ENCODE results near the gene COQ2. TPM values are rescaled to one million over a fixed set of nuclear protein-coding genes. Genes with fewer than 3 reads are reported as not detected.

Gene COQ2
- total RNA-seq, 4 donors from 2014 or later = 3.2 to 22.6 (median 9.5) TPM

GRCh38 chr4:83262682-83263081 is 21.9 kb downstream of the COQ2 start:
- intact Hi-C loops (cut with DNase I; ENCODE audit: low total_unique reads) = no loop called here
- no peaks in the 10 kb centered on the region for H3K36me3 ChIP-seq
- TF ChIP-seq, protein P1, sequence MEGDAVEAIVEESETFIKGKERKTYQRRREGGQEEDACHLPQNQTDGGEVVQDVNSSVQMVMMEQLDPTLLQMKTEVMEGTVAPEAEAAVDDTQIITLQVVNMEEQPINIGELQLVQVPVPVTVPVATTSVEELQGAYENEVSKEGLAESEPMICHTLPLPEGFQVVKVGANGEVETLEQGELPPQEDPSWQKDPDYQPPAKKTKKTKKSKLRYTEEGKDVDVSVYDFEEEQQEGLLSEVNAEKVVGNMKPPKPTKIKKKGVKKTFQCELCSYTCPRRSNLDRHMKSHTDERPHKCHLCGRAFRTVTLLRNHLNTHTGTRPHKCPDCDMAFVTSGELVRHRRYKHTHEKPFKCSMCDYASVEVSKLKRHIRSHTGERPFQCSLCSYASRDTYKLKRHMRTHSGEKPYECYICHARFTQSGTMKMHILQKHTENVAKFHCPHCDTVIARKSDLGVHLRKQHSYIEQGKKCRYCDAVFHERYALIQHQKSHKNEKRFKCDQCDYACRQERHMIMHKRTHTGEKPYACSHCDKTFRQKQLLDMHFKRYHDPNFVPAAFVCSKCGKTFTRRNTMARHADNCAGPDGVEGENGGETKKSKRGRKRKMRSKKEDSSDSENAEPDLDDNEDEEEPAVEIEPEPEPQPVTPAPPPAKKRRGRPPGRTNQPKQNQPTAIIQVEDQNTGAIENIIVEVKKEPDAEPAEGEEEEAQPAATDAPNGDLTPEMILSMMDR (IDR thresholded peaks at IDR 0.05) = no peak
- TF ChIP-seq POLR2A (IDR thresholded peaks at IDR 0.05) = no peak
- H3K27ac ChIP-seq = no peak overlapping the region
- no peak overlapping the region for H3K4me3 ChIP-seq
- H3K4me1 ChIP-seq = peaks cover 0 to 6% of the 10 kb centered on the region in 2 donors
- no peak for DNase-seq
- no peaks in the 10 kb centered on the region for H3K27me3 ChIP-seq
- no peaks in the 10 kb centered on the region for H3K9me3 ChIP-seq

DNA sequence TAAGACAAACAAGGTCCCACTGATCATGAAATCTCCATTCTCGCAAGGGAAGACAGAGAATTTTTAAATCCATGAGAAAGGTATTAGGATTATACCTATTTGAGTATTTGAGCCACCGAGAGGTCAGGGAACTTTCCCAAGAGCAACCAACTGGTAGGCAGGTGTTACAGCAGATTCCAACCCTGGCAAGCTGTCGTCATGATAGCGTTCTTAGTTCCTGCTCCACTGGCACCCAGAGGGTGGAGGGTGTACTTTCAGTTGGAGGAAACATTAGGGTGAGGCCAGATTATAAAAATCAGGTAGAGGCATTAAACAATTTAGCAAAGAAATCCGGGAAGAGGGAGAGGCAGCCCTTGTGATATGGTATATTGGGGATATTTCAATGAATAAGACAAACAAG is 23.3 kb downstream of the COQ2 start:
- H3K9me3 ChIP-seq = no peaks in the 10 kb centered on the region
- TF ChIP-seq POLR2A (IDR thresholded peaks at IDR 0.05) = no peak
- TF ChIP-seq, protein P1 (IDR thresholded peaks at IDR 0.05) = no peak
- peaks cover 0 to 6% of the 10 kb centered on the region in 2 donors for H3K4me1 ChIP-seq
- intact Hi-C loops (cut with DNase I; ENCODE audit: low total_unique reads) = no loop called here
- no peaks in the 10 kb centered on the region for H3K36me3 ChIP-seq
- H3K27ac ChIP-seq = no peak overlapping the region
- no peak for DNase-seq
- no peak overlapping the region for H3K4me3 ChIP-seq
- no peaks in the 10 kb centered on the region for H3K27me3 ChIP-seq

DNA sequence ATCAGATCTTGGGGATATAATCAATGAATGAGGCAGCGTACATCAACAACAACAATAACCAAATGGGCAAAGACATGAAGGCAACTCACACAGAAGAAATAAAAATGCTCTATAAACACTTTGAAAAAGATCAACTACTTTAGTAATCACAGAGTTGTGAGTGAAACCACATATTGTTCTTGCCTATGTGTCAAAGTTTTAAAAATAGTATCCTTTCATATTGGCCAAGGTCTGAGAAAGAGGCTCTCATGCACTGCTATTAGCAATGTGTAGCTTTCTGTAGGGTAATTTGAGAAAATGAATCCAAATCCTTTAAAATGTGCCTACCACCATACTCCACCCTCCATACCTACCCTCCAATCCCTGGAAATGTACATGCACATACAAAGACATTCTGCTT is 25.0 kb downstream of the COQ2 start:
- TF ChIP-seq POLR2A (IDR thresholded peaks at IDR 0.05) = no peak
- TF ChIP-seq, protein P1 (IDR thresholded peaks at IDR 0.05) = no peak
- H3K27ac ChIP-seq = peak overlapping the region in 1 of 2 donors; percentile 85
- H3K4me3 ChIP-seq = no peak overlapping the region
- no peaks in the 10 kb centered on the region for H3K27me3 ChIP-seq
- H3K9me3 ChIP-seq = no peaks in the 10 kb centered on the region
- DNase-seq = no peak
- H3K4me1 ChIP-seq = peaks cover 0 to 6% of the 10 kb centered on the region in 2 donors
- no peaks in the 10 kb centered on the region for H3K36me3 ChIP-seq
- intact Hi-C loops (cut with DNase I; ENCODE audit: low total_unique reads) = no loop called here

DNA sequence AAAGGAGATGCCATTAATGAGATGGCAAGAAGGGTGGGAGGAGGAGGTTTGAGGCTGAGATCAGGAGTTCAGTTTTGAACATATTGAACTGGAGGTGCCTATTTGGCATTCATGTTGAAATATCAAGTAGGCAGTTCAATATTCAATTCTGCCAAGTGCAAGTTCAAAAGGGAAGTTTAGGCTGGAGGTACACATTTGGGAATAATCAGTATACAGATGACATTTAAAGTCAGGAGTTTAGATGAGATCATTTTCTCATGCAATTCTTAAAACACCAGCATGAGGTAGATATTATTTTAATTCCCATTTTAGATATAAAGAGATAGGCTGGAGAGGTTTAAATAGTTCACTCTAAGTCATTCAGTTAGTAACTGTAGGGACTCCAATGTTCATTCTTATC is 26.1 kb downstream of the COQ2 start:
- Histone ChIP-seq H3K4me1 (peaks cover 0 to 6% of the 10 kb centered on the region in 2 donors), H3K9me3 (no peaks in the 10 kb centered on the region), H3K27me3 (no peaks in the 10 kb centered on the region), H3K27ac (peak overlapping the region; percentile 64 to 85), H3K36me3 (no peaks in the 10 kb centered on the region), H3K4me3 (no peak overlapping the region)
- no peak for DNase-seq
- intact Hi-C loops (cut with DNase I; ENCODE audit: low total_unique reads) = no loop called here
- TF ChIP-seq, protein P1 (IDR thresholded peaks at IDR 0.05) = no peak
- no peak for TF ChIP-seq POLR2A (IDR thresholded peaks at IDR 0.05)

- TF ChIP-seq POLR2A (IDR thresholded peaks at IDR 0.05) = no peak
- TF ChIP-seq, protein P1 (IDR thresholded peaks at IDR 0.05) = no peak
- intact Hi-C loops (cut with DNase I; ENCODE audit: low total_unique reads) = no loop called here
- H3K27ac ChIP-seq = peak overlapping the region; percentile 64 to 85
- no peak for DNase-seq
- no peaks in the 10 kb centered on the region for H3K9me3 ChIP-seq
- no peaks in the 10 kb centered on the region for H3K36me3 ChIP-seq
- no peak overlapping the region for H3K4me3 ChIP-seq
- H3K4me1 ChIP-seq = peaks cover 0 to 6% of the 10 kb centered on the region in 2 donors
- H3K27me3 ChIP-seq = no peaks in the 10 kb centered on the region
Observed at GRCh38 chr4:83257811-83258210, 26.8 kb downstream of the COQ2 start.
